ENCODE results near the gene MDN1.
"Not testable (repeated sequence)": the region's sequence is repeated elsewhere in the genome, so short reads cannot be mapped to it uniquely, and the experiment has no call there.

The MDN1 gene

GRCh38 chr6:89784838-89785237, 34.8 kb downstream of the MDN1 start:
- DNase-seq (ENCODE audit: low read depth), result no peak
- in situ Hi-C loops (cut with HindIII; ENCODE audit: low sequenced_read_pairs), result no loop called here
- TF ChIP-seq, protein P1, sequence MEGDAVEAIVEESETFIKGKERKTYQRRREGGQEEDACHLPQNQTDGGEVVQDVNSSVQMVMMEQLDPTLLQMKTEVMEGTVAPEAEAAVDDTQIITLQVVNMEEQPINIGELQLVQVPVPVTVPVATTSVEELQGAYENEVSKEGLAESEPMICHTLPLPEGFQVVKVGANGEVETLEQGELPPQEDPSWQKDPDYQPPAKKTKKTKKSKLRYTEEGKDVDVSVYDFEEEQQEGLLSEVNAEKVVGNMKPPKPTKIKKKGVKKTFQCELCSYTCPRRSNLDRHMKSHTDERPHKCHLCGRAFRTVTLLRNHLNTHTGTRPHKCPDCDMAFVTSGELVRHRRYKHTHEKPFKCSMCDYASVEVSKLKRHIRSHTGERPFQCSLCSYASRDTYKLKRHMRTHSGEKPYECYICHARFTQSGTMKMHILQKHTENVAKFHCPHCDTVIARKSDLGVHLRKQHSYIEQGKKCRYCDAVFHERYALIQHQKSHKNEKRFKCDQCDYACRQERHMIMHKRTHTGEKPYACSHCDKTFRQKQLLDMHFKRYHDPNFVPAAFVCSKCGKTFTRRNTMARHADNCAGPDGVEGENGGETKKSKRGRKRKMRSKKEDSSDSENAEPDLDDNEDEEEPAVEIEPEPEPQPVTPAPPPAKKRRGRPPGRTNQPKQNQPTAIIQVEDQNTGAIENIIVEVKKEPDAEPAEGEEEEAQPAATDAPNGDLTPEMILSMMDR (IDR thresholded peaks at IDR 0.05; ENCODE audit: low read depth, low read length, missing control alignments), result no peak
- no peak overlapping the region for H3K4me3 ChIP-seq (ENCODE audit: low read depth, low read length)

GRCh38 chr6:89783293-89783692, 36.3 kb downstream of the MDN1 start:
- in situ Hi-C loops (cut with HindIII; ENCODE audit: low sequenced_read_pairs); H3K4me3 ChIP-seq (ENCODE audit: low read depth, low read length); DNase-seq (ENCODE audit: low read depth): not testable (repeated sequence)

DNA sequence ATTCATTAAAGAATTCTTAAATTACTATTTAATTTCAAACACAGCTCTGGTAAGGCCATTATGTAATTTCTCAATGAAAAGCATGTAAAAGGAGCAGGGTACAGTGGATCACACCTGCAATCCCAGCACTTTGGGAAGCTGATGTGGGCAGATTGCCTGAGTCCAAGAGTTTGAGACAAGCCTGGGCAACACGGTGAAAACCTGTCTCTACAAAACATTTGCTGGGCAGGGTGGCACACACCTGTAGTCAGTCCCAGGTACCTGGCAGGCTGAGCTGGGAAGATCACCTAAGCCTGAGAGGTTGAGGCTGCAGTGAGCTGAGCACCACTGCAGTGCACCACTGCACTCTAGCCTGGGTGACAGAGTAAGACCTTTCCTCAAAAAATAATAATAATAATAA, 37.4 kb downstream of the MDN1 start:
- TF ChIP-seq, protein P1 (IDR thresholded peaks at IDR 0.05; ENCODE audit: low read depth, low read length, missing control alignments), result no peak
- no peak for DNase-seq (ENCODE audit: low read depth)
- in situ Hi-C loops (cut with HindIII; ENCODE audit: low sequenced_read_pairs), result no loop called here
- H3K4me3 ChIP-seq (ENCODE audit: low read depth, low read length), result no peak overlapping the region

- in situ Hi-C loops (cut with HindIII; ENCODE audit: low sequenced_read_pairs), result no loop called here
- no peak overlapping the region for H3K4me3 ChIP-seq (ENCODE audit: low read depth, low read length)
- no peak for DNase-seq (ENCODE audit: low read depth)
- TF ChIP-seq, protein P1 (IDR thresholded peaks at IDR 0.05; ENCODE audit: low read depth, low read length, missing control alignments), result no peak
Measured at GRCh38 chr6:89781070-89782034, 38.2 kb downstream of the MDN1 start.

- TF ChIP-seq, protein P1 (IDR thresholded peaks at IDR 0.05; ENCODE audit: low read depth, low read length, missing control alignments), result no peak
- in situ Hi-C loops (cut with HindIII; ENCODE audit: low sequenced_read_pairs), result no loop called here
- no peak overlapping the region for H3K4me3 ChIP-seq (ENCODE audit: low read depth, low read length)
- no peak for DNase-seq (ENCODE audit: low read depth)
Measured at GRCh38 chr6:89777455-89777854, 42.1 kb downstream of the MDN1 start.

- H3K4me3 ChIP-seq (ENCODE audit: low read depth, low read length), result no peak overlapping the region
- no peak for DNase-seq (ENCODE audit: low read depth)
- in situ Hi-C loops (cut with HindIII; ENCODE audit: low sequenced_read_pairs), result no loop called here
- TF ChIP-seq, protein P1 (IDR thresholded peaks at IDR 0.05; ENCODE audit: low read depth, low read length, missing control alignments), result no peak
Measured at GRCh38 chr6:89776583-89777233, 42.9 kb downstream of the MDN1 start.

DNA sequence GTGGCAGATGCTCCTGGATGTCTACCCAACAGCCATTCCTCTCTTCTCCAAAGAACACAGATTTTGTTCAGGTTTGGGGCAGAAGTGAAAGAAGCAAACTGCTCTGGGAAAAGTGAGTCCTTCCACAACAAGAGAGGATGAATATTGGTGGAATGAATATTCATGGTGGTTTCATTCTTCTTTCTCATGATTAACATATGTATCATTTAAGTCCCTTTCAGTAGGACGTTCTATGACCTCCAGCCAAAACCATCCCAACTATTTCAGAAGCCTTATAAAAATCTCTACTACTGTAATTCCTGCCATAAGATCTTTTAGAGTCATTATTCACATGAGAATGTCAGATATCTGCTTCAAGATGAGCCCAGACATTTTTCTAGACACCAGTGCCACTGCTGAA, 44.4 kb downstream of the MDN1 start:
- H3K4me3 ChIP-seq (ENCODE audit: low read depth, low read length), result no peak overlapping the region
- in situ Hi-C loops (cut with HindIII; ENCODE audit: low sequenced_read_pairs), result no loop called here
- DNase-seq (ENCODE audit: low read depth), result no peak
- TF ChIP-seq, protein P1 (IDR thresholded peaks at IDR 0.05; ENCODE audit: low read depth, low read length, missing control alignments), result no peak

All from astrocyte of the cerebellum (primary cell).